Heart right ventricle (tissue), 16 donors: ENCODE measurements around the gene CXCL6. TPM values are rescaled to one million over a fixed set of nuclear protein-coding genes. Genes with fewer than 3 reads are reported as not detected.

Experiments used
- ATAC-seq, 8 donors: fragments of 200-7000 bp; cut with Tn5 transposase; one replicate each; pipeline ENCODE4 v1.9.1; 2020; ENCODE audit warnings: mild to moderate bottlenecking in 8 of 8, moderate library complexity in 8 of 8, moderate number of reproducible peaks in 1 of 8
- DNase-seq, 2 donors: peaks; one replicate each; pipeline ENCODE4 v3.0.0-alpha.2; 2020
- H3K27ac ChIP-seq, 10 donors: fragments of 200-600 bp; sonication (generic) in 2 of 10; one replicate each; pipeline versions ENCODE4 v1.5.0 to v1.8.0; 2020 to 2022; ENCODE audit warnings: mild to moderate bottlenecking in 3 of 10
- H3K27me3 ChIP-seq, 7 donors: fragments of 200-600 bp; one replicate each; pipeline ENCODE4 v1.8.0; 2021 to 2022; ENCODE audit warnings: mild to moderate bottlenecking in 2 of 7
- H3K36me3 ChIP-seq, 9 donors: fragments of 200-600 bp; sonication (generic) in 1 of 9; one replicate each; pipeline versions ENCODE4 v1.5.0 to v1.8.0; 2020 to 2022; ENCODE audit warnings: mild to moderate bottlenecking in 2 of 9
- H3K4me1 ChIP-seq, 9 donors: fragments of 200-600 bp; sonication (generic) in 1 of 9; one replicate each; pipeline versions ENCODE4 v1.5.0 to v1.8.0; 2020 to 2022; ENCODE audit warnings: mild to moderate bottlenecking in 4 of 9
- H3K4me3 ChIP-seq, 10 donors: fragments of 200-600 bp; sonication (generic) in 2 of 10; one replicate each; pipeline versions ENCODE4 v1.5.0 to v1.8.0; 2020 to 2022; ENCODE audit warnings: mild to moderate bottlenecking in 7 of 10, moderate library complexity in 2 of 10
- H3K9me3 ChIP-seq, 11 donors: fragments of 200-600 bp in 10 of 11; sonication (generic) in 2 of 11; one replicate each; pipeline versions ENCODE4 v1.5.0 to v1.8.0; 2013 to 2022; ENCODE audit warnings: mild to moderate bottlenecking in 2 of 11, control low read depth in 1 of 11, moderate library complexity in 1 of 11
- WGBS, 2 donors: extraction: QIAGEN DNeasy Blood & Tissue Kit; methylation state at CpG; one replicate each; pipeline ENCODE4 v1.1.7; 2013; ENCODE audit warnings: inconsistent platforms in 1 of 2; 5-methylcytosine and 5-hydroxymethylcytosine counted together
- intact Hi-C, 10 donors: fragments of 100-400 bp; cut with DNase I; formaldehyde crosslinking; loops; one replicate each; pipeline versions ENCODE4 v1.11.1 to v1.14.2; 2022
- polyA plus RNA-seq, 2 donors: library from polyadenylated mRNA; stranded (reverse); fragments of 200-250 nt; gene quantifications; one replicate each; pipeline ENCODE4 v1.2.3, GENCODE V29; 2013
- total RNA-seq, 10 donors: library from RNA; stranded (reverse); fragmentation: NEBNext Ultra II Directional in 3 of 10; extraction: Animal tissue kit (Norgen Biotek cat#: 25700) in 3 of 10; gene quantifications; one replicate each; pipeline versions ENCODE4 v1.2.1 to v1.2.4, GENCODE V29; 2021 to 2023
- TF ChIP-seq, protein P1 (sequence below), 9 donors: fragments of 200-600 bp; sonication (generic) in 2 of 9; IDR thresholded peaks; one replicate each; pipeline versions ENCODE4 v1.5.0 to v1.8.0; 2021 to 2022; ENCODE audit warnings: antibody characterized with exemption in 9 of 9, mild to moderate bottlenecking in 5 of 9, moderate library complexity in 1 of 9
- donor health status: Arrhythmogenic right ventricular cardiomyopathy.
- donor health status: ischemic (EF 13 %, LVEDD 7.1; RV severe dilation, severe dysfunction).
- donor health status: healthy with polysubstance abuse.
- donor health status: DM: no; HTN: yes; CAD: no.
- donor health status: DM: no; HTN: no; CAD: no.
- donor health status: ischemic (EF 25% LVEDD 6.9; RV normal size, moderate dysfunction).
- donor health status: ischemic (EF 25% LVEDD 5.7; RV mildly dilated, moderate dysfunction).
- donor health status: healthy.
- donor health status: DM: yes; HTN: yes; CAD: no.
- donor health status: Ischemic cardiomyopathy.
- donor health status: ischemic (EF 35%, LVEDD 5.7; RV mildly dilated, moderate dysfunction).
- donor health status: nonischemic (EF 11% LVEDD 7.7; RV severe dilation, severe dysfunction).
- donor health status: DM: yes; HTN: yes; CAD: no.
- donor health status: PGD.
- donor health status: ischemic (EF 29% LVEDD 5.4; RV normal size, mild dysfunction).
- donor health status: nonischemic (EF 23%, LVEDD 6.1; RV moderate dilation, normal function).

The CXCL6 gene
- total and polyA plus RNA-seq, 12 donors, result 0.16 to 3.7 (median 0.28) TPM; not detected in 9

GRCh38 chr4:73844345-73844744, 7.9 kb downstream of the CXCL6 start:
- intact Hi-C loops, result no loop called here
- Histone ChIP-seq H3K4me1 (peaks cover 0 to 14% (median 0%) of the 10 kb centered on the region in 9 donors), H3K27ac (peak overlapping the region in 1 of 10 donors; percentile 42), H3K27me3 (peaks cover 0 to 28% (median 4%) of the 10 kb centered on the region in 7 donors), H3K4me3 (no peak overlapping the region), H3K9me3 (no peaks in the 10 kb centered on the region), H3K36me3 (no peaks in the 10 kb centered on the region)
- ATAC-seq (no peak), DNase-seq (no peak)
- TF ChIP-seq, protein P1, sequence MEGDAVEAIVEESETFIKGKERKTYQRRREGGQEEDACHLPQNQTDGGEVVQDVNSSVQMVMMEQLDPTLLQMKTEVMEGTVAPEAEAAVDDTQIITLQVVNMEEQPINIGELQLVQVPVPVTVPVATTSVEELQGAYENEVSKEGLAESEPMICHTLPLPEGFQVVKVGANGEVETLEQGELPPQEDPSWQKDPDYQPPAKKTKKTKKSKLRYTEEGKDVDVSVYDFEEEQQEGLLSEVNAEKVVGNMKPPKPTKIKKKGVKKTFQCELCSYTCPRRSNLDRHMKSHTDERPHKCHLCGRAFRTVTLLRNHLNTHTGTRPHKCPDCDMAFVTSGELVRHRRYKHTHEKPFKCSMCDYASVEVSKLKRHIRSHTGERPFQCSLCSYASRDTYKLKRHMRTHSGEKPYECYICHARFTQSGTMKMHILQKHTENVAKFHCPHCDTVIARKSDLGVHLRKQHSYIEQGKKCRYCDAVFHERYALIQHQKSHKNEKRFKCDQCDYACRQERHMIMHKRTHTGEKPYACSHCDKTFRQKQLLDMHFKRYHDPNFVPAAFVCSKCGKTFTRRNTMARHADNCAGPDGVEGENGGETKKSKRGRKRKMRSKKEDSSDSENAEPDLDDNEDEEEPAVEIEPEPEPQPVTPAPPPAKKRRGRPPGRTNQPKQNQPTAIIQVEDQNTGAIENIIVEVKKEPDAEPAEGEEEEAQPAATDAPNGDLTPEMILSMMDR (IDR thresholded peaks at IDR 0.05), result no peak
- 64 to 67% methylated on average over 3 of the region's 3 CpGs for WGBS, 2 donors

GRCh38 chr4:73844806-73845205, 8.3 kb downstream of the CXCL6 start:
- Histone ChIP-seq H3K36me3 (no peaks in the 10 kb centered on the region), H3K4me3 (no peak overlapping the region), H3K4me1 (peaks cover 0 to 14% (median 0%) of the 10 kb centered on the region in 9 donors), H3K9me3 (no peaks in the 10 kb centered on the region), H3K27ac (peak overlapping the region in 1 of 10 donors; percentile 42), H3K27me3 (peaks cover 0 to 23% (median 4%) of the 10 kb centered on the region in 7 donors)
- WGBS, 2 donors, result 40% methylated on average over 2 of the region's 2 CpGs
- no peak for DNase-seq
- ATAC-seq, result no peak
- TF ChIP-seq, protein P1 (IDR thresholded peaks at IDR 0.05), result no peak
- intact Hi-C loops, result no loop called here

GRCh38 chr4:73847526-73848182, 11.2 kb downstream of the CXCL6 start:
- TF ChIP-seq, protein P1 (IDR thresholded peaks at IDR 0.05), result no peak
- no peak for ATAC-seq
- Histone ChIP-seq H3K4me1 (peaks cover 0 to 14% (median 0%) of the 10 kb centered on the region in 9 donors), H3K36me3 (no peaks in the 10 kb centered on the region), H3K4me3 (no peak overlapping the region), H3K27me3 (peaks cover 0 to 13% (median 6%) of the 10 kb centered on the region in 7 donors), H3K27ac (no peak overlapping the region), H3K9me3 (no peaks in the 10 kb centered on the region)
- intact Hi-C loops, result no loop called here
- WGBS, 2 donors, result 79 to 83% methylated on average over 3 of the region's 3 CpGs
- no peak for DNase-seq

GRCh38 chr4:73848183-73848777, 11.8 kb downstream of the CXCL6 start:
- 87 to 88% methylated on average over 1 of the region's 1 CpG for WGBS, 2 donors
- Histone ChIP-seq H3K9me3 (no peaks in the 10 kb centered on the region), H3K4me1 (peaks cover 0 to 19% (median 0%) of the 10 kb centered on the region in 9 donors), H3K4me3 (no peak overlapping the region), H3K27ac (no peak overlapping the region), H3K27me3 (peaks cover 0 to 14% (median 5%) of the 10 kb centered on the region in 7 donors), H3K36me3 (no peaks in the 10 kb centered on the region)
- TF ChIP-seq, protein P1 (IDR thresholded peaks at IDR 0.05), result no peak
- DNase-seq (no peak), ATAC-seq (no peak)
- intact Hi-C loops, result no loop called here
